ENCODE data around the gene UBE2L3.
"Not testable (repeated sequence)": the region's sequence is repeated elsewhere in the genome, so short reads cannot be mapped to it uniquely, and the experiment has no call there.

DNA sequence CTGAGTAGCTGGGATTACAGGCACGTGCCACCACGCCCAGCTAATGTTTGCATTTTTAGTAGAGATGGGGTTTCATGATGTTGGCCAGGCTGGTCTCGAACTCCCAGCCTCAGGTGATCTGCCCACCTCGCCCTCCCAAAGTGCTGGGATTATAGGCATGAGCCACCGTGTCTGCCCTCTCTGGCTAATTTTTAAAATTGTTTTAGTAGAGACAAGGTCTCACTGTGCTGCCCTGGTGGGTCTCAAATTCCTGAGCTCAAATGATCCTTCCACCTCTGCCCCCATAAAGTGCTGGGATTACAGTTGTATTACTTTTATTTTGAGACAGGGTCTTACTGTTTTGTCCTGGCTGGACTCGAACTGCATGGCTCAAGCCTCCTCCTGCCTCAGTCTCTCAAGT lies 78.0 kb downstream of the UBE2L3 start:
- TF ChIP-seq POLR2AphosphoS5 (IDR thresholded peaks at IDR 0.05; ENCODE audit: low read depth); CREB1 (CRISPR knock-in tag; IDR thresholded peaks at IDR 0.05; ENCODE audit: low read depth); EZH2 (IDR thresholded peaks at IDR 0.05; ENCODE audit: low read depth, unreplicated experiment); JUNB (IDR thresholded peaks at IDR 0.05; ENCODE audit: unreplicated experiment); STAT1 (IDR thresholded peaks at IDR 0.05; ENCODE audit: unreplicated experiment); EZH2phosphoT487 (IDR thresholded peaks at IDR 0.05; ENCODE audit: unreplicated experiment); ZNF331 (CRISPR knock-in tag; IDR thresholded peaks at IDR 0.05; ENCODE audit: low read depth); ZNF114 (CRISPR knock-in tag; IDR thresholded peaks at IDR 0.05): not testable (repeated sequence)
- TF ChIP-seq, protein P1, sequence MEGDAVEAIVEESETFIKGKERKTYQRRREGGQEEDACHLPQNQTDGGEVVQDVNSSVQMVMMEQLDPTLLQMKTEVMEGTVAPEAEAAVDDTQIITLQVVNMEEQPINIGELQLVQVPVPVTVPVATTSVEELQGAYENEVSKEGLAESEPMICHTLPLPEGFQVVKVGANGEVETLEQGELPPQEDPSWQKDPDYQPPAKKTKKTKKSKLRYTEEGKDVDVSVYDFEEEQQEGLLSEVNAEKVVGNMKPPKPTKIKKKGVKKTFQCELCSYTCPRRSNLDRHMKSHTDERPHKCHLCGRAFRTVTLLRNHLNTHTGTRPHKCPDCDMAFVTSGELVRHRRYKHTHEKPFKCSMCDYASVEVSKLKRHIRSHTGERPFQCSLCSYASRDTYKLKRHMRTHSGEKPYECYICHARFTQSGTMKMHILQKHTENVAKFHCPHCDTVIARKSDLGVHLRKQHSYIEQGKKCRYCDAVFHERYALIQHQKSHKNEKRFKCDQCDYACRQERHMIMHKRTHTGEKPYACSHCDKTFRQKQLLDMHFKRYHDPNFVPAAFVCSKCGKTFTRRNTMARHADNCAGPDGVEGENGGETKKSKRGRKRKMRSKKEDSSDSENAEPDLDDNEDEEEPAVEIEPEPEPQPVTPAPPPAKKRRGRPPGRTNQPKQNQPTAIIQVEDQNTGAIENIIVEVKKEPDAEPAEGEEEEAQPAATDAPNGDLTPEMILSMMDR (conservative IDR thresholded peaks at IDR 0.05; ENCODE audit: low read depth in 2 of 2): not testable (repeated sequence)
- TF ChIP-seq, protein P2, sequence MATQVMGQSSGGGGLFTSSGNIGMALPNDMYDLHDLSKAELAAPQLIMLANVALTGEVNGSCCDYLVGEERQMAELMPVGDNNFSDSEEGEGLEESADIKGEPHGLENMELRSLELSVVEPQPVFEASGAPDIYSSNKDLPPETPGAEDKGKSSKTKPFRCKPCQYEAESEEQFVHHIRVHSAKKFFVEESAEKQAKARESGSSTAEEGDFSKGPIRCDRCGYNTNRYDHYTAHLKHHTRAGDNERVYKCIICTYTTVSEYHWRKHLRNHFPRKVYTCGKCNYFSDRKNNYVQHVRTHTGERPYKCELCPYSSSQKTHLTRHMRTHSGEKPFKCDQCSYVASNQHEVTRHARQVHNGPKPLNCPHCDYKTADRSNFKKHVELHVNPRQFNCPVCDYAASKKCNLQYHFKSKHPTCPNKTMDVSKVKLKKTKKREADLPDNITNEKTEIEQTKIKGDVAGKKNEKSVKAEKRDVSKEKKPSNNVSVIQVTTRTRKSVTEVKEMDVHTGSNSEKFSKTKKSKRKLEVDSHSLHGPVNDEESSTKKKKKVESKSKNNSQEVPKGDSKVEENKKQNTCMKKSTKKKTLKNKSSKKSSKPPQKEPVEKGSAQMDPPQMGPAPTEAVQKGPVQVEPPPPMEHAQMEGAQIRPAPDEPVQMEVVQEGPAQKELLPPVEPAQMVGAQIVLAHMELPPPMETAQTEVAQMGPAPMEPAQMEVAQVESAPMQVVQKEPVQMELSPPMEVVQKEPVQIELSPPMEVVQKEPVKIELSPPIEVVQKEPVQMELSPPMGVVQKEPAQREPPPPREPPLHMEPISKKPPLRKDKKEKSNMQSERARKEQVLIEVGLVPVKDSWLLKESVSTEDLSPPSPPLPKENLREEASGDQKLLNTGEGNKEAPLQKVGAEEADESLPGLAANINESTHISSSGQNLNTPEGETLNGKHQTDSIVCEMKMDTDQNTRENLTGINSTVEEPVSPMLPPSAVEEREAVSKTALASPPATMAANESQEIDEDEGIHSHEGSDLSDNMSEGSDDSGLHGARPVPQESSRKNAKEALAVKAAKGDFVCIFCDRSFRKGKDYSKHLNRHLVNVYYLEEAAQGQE (IDR thresholded peaks at IDR 0.05; ENCODE audit: unreplicated experiment): not testable (repeated sequence)
- TF ChIP-seq, protein P3, sequence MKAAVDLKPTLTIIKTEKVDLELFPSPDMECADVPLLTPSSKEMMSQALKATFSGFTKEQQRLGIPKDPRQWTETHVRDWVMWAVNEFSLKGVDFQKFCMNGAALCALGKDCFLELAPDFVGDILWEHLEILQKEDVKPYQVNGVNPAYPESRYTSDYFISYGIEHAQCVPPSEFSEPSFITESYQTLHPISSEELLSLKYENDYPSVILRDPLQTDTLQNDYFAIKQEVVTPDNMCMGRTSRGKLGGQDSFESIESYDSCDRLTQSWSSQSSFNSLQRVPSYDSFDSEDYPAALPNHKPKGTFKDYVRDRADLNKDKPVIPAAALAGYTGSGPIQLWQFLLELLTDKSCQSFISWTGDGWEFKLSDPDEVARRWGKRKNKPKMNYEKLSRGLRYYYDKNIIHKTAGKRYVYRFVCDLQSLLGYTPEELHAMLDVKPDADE (IDR thresholded peaks at IDR 0.05): not testable (repeated sequence)
